Dendritic cell treated with granulocyte-macrophage colony-stimulating factor and Interleukin-4, amounts not matched to agents 40 ng/mL and 50 ng/mL, for 4 days (primary cell): ENCODE measurements around the gene GPC3.

Experiments used
- H3K27ac Mint-ChIP-seq: one replicate; pipeline ENCODE4 v1.8.0; 2022; ENCODE audit warnings: mild to moderate bottlenecking, mixed read lengths
- H3K27me3 Mint-ChIP-seq: one replicate; pipeline ENCODE4 v1.8.0; 2022; ENCODE audit warnings: mild to moderate bottlenecking, mixed read lengths
- H3K36me3 Mint-ChIP-seq: one replicate; pipeline ENCODE4 v1.8.0; 2022; ENCODE audit warnings: low read depth, mixed read lengths
- H3K4me1 Mint-ChIP-seq: one replicate; pipeline ENCODE4 v1.8.0; 2022; ENCODE audit warnings: low read depth, mixed read lengths
- H3K4me3 Mint-ChIP-seq: one replicate; pipeline ENCODE4 v1.8.0; 2022; ENCODE audit warnings: mild to moderate bottlenecking, moderate library complexity, mixed read lengths
- H3K9me3 Mint-ChIP-seq: one replicate; pipeline ENCODE4 v1.8.0; 2022; ENCODE audit warnings: mixed read lengths
- intact Hi-C: fragments of 100-400 bp; cut with micrococcal nuclease; formaldehyde crosslinking; loops from one replicate; pipeline ENCODE4 v1.15.0; 2022

GPC3 gene

DNA sequence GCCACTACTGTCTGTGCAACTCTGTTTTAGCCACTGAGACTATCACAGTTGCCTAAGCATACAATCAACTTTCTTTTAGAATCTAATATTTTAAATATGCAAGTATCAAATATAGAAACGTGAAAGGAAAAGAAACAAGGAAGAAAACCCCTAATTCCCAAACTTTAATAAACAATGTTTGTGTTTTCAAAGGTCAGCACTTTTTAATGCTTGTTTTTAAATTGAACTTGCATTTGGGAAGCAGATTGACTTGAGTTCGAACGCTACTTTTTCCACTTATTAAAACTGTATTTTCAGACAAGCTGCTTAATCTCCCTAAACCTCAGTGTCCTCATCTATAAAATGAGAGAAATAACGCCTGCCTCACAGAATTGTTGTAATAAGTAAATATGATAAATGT, 384.3 kb downstream of the GPC3 start:
- Mint-ChIP-seq H3K4me1 (peaks cover 6% of the 10 kb centered on the region), H3K27me3 (no peaks in the 10 kb centered on the region)

DNA sequence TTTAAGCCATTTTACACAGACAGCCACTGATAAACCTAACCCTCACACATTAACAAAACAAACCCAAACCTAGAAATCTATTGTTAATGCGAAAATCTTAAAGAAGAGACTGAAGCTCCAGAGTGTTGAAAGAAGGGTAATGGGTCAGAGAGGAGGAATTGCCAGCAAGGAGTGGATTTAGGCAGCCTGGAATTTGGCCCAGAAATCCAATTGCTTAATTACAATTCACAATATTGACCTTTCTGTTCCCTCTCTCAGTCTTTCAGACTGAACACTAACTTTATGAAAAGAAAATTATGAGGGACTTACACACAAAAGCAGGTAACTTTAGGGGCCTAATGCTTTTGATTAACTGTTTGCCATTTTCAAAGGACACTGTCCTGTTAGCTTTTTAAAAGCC, 384.9 kb downstream of the GPC3 start:
- Mint-ChIP-seq H3K27ac (peak overlapping the region; percentile 37), H3K36me3 (no peaks in the 10 kb centered on the region), H3K4me3 (no peak overlapping the region), H3K27me3 (no peaks in the 10 kb centered on the region), H3K4me1 (peaks cover 6% of the 10 kb centered on the region), H3K9me3 (no peaks in the 10 kb centered on the region)
- intact Hi-C loops: loop anchor here (10.0 kb wide), 1 partner anchor 56 kb away; no protein-coding TSS in a partner anchor

More for the DNA sequence above, 384.3 kb downstream of the GPC3 start:
- Mint-ChIP-seq H3K4me3 (no peak overlapping the region), H3K27ac (no peak overlapping the region), H3K36me3 (no peaks in the 10 kb centered on the region), H3K9me3 (no peaks in the 10 kb centered on the region)
- intact Hi-C loops: loop anchor here (10.0 kb wide), 1 partner anchor 56 kb away; no protein-coding TSS in a partner anchor

DNA sequence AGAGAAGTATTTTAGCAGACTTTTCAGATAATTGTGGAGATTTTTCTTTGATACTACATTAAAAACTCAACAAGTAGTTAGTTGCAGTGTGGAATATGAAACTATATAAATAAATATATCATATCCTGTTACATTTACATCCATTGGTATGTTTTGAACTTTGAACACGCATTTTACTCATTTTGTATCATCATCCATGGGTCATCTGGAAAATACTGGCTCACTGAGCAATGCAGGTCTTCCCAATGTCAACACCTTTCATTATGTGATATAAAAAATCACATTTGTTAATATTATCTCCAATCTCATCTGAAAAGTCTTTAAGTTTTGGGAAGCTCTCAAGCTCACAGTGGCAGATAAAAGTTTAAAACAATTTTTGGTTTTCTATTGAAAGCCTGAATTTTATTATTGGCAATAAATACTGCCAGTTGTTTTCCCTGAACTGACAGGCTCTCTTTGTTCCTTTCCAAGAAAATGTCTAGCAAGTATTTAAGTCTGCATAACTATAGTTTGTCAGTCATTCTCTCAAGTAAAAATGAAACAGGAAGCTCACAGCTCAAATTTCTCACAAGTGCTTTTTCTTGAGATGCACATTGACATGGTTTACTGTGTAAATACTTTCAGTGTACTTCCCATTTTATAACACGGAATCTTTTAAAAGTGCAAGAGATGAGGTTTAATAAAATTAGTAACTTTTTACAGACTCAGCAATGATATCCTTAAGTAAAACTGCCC, 386.6 kb downstream of the GPC3 start:
- H3K9me3 Mint-ChIP-seq: no peaks in the 10 kb centered on the region
- H3K36me3 Mint-ChIP-seq: no peaks in the 10 kb centered on the region
- intact Hi-C loops: no loop called here
- peaks cover 6% of the 10 kb centered on the region for H3K4me1 Mint-ChIP-seq
- H3K27me3 Mint-ChIP-seq: no peaks in the 10 kb centered on the region
- no peak overlapping the region for H3K4me3 Mint-ChIP-seq
- H3K27ac Mint-ChIP-seq: peak overlapping the region; percentile 60

DNA sequence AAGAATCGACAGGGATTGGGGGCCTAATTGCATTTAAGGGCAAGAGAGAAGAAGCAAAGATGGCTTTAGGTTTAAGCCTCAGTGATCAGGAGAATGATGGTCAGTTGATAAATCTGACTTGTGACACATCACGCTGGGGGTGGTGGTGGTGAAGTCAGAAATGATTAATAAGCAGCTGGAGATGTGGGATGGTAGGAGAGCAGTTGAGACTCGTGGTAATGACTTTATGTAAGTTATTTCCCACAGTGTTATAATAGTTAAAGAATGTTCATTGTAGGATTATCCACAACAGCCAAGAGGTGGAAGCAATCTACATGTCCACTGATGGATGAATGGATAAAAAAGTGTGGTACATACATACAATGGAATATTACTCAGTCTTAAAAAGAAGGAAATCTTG, 391.2 kb downstream of the GPC3 start:
- Mint-ChIP-seq H3K27ac (no peak overlapping the region), H3K27me3 (no peaks in the 10 kb centered on the region), H3K9me3 (no peaks in the 10 kb centered on the region), H3K4me1 (no peaks in the 10 kb centered on the region), H3K4me3 (no peak overlapping the region), H3K36me3 (no peaks in the 10 kb centered on the region)
- intact Hi-C loops: no loop called here

DNA sequence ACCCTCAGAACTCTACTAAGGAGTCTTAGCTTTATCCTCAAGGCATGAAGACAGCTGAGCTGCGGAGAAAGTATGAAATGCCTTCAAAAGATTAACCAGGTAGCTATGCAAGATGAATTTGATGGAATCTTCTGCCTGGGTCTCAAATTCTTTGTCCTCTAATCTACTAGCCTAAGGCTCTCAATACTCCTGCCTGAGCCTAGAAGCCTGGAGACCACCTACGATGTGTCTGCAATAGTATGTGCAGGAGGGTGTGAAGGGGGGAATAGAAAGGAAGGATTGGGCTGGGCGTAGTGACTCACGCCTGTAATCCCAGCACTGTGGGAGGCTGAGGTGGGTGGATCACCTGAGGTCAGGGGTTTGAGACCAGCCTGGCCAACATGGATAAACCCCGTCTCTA, 391.9 kb downstream of the GPC3 start:
- Mint-ChIP-seq H3K27ac (no peak overlapping the region), H3K36me3 (no peaks in the 10 kb centered on the region), H3K4me1 (no peaks in the 10 kb centered on the region), H3K9me3 (no peaks in the 10 kb centered on the region), H3K4me3 (no peak overlapping the region), H3K27me3 (no peaks in the 10 kb centered on the region)
- intact Hi-C loops: no loop called here

DNA sequence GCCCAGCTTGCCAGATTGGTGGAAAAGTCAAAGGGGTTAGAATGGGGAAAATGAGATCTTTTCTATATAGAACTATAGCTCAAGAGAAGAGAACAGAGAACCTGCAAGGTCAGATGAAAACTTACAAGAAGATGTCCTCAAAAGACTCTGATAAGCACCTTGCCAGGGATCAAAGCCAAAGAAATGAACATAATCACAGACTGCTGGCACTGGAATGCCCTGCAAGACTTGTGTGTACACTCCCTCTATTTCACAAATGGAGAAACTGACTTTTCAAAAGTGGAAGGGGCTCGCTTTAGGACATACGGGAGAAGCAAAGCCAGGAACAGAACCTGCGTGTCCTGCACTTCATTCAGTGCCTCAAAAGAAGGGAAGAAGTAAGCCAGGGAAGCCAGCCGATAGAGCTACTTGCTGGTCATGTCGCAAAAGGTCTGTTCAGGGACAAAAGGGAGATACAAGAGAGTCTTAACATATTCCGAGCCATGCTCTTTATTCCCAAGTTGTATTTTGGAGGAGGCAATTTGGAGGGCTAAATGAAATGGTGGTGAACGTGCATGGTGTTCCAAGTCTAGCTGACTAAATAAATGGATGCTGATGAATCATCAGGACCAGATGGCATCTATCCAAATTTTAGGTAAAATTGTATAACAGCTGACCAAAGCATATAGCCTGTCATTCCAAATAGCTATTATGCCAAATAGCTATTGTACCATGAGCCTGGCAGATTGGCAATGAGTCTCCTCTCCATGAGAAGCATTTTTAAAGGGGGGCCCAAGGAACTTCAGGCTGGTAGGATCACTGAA, 394.5 kb downstream of the GPC3 start:
- intact Hi-C loops: no loop called here
- no peaks in the 10 kb centered on the region for H3K27me3 Mint-ChIP-seq
- no peak overlapping the region for H3K4me3 Mint-ChIP-seq
- no peaks in the 10 kb centered on the region for H3K36me3 Mint-ChIP-seq
- no peaks in the 10 kb centered on the region for H3K4me1 Mint-ChIP-seq
- H3K9me3 Mint-ChIP-seq: no peaks in the 10 kb centered on the region
- H3K27ac Mint-ChIP-seq: no peak overlapping the region

DNA sequence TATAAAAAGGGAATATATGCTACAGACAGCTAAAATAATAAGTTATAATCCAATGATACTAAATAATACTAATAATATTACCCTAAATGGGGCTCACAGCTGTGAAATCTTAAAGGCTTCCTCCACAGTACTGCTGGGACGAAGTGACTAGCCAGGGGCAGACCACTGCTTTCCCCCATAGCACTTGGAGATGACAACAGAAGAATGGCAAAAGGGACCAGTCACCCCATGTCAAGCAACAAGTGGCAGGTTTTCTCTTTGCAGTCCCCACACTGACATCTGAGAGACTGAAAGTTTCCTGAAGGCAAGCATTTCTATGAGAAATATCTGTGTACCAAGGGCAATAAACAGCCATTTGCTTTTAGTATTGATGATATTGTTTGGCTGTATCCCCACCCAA, 396.6 kb downstream of the GPC3 start:
- no peaks in the 10 kb centered on the region for H3K4me1 Mint-ChIP-seq
- no peaks in the 10 kb centered on the region for H3K9me3 Mint-ChIP-seq
- H3K36me3 Mint-ChIP-seq: no peaks in the 10 kb centered on the region
- intact Hi-C loops: no loop called here
- no peak overlapping the region for H3K4me3 Mint-ChIP-seq
- no peak overlapping the region for H3K27ac Mint-ChIP-seq
- no peaks in the 10 kb centered on the region for H3K27me3 Mint-ChIP-seq

DNA sequence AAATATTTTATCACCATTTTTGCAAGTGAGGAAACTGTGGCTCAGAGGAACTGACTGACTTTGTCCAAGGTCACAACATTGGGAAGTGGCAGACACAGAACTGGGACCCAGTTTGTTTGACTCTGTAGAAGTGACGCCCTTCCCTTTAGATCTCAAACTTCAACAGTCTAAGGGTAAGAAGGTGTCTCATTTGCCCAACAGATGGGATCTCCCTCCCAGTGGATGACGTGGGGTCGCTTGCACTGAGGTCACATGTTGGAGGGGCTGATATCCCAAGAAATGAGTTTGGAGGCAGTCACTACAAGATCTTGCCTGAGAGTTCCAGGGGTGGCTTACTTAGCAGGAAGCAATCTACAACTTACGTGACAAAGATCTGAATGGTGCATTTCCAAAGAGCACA, 397.6 kb downstream of the GPC3 start:
- H3K27ac Mint-ChIP-seq: no peak overlapping the region
- intact Hi-C loops: no loop called here

DNA sequence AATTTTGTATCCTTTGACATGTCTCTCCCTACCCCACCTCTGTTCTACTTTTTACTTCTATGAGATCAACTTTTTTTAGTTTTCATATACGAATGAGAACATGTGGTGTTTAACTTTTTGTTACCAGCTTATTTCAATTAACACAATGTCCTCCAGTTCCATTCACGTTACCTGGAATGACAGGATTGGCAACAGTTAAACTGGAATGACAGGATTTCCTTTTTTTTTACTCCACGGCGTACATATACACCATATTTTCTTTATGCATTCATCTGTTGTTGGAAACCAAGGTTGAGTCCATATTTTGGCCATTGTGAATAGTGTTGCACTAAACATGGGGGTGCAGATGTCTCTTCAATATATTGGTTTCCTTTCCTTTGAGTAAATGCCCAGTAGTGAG, 398.3 kb downstream of the GPC3 start:
- intact Hi-C loops: no loop called here
- no peaks in the 10 kb centered on the region for H3K9me3 Mint-ChIP-seq
- H3K27me3 Mint-ChIP-seq: no peaks in the 10 kb centered on the region
- no peak overlapping the region for H3K27ac Mint-ChIP-seq
- no peaks in the 10 kb centered on the region for H3K4me1 Mint-ChIP-seq
- H3K36me3 Mint-ChIP-seq: no peaks in the 10 kb centered on the region
- no peak overlapping the region for H3K4me3 Mint-ChIP-seq

More for the DNA sequence above, 397.6 kb downstream of the GPC3 start:
- Mint-ChIP-seq H3K4me1 (no peaks in the 10 kb centered on the region), H3K36me3 (no peaks in the 10 kb centered on the region), H3K4me3 (no peak overlapping the region), H3K27me3 (no peaks in the 10 kb centered on the region), H3K9me3 (no peaks in the 10 kb centered on the region)

DNA sequence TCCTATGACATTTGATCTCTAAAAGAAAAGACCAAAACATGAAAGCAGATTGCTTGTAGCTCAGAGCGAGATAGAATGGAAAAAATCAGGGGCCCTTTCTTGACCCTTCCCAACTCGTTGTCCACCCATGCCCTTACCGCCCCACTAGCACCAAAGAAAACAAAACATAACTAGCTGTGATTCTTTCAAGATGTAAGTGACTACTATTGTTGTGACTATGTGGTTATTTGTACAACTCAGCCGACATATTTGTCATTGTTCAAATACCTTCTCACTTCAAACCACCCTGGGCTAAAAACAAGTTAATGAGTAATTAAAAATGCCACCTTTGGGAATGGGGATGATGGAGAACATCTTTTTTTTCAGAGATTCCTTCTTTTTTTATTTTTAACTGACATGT, 399.0 kb downstream of the GPC3 start:
- Mint-ChIP-seq H3K27ac (no peak overlapping the region), H3K4me1 (no peaks in the 10 kb centered on the region), H3K27me3 (no peaks in the 10 kb centered on the region), H3K36me3 (no peaks in the 10 kb centered on the region), H3K4me3 (no peak overlapping the region), H3K9me3 (no peaks in the 10 kb centered on the region)
- intact Hi-C loops: no loop called here

DNA sequence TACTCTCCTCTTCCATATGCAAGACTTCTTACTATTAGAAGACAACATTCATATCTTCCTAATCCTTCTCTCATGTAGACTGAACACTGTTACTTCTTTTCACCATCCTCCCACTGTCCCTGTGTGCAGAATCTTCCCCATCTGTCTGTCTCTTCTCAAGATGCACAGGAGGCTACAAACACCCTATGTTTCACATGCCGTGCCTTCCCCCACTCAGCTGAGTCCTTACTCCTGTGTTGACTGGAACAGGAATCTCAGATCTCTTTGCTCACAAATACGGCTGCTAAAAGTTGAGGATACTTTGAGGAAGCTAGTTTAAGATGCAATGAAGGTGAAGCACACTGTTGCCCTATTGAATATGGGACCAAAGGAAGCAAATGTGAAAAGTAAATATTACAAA, 401.6 kb downstream of the GPC3 start:
- Mint-ChIP-seq H3K27me3 (peaks cover 5% of the 10 kb centered on the region), H3K27ac (no peak overlapping the region), H3K4me1 (peaks cover 8% of the 10 kb centered on the region), H3K36me3 (no peaks in the 10 kb centered on the region), H3K4me3 (no peak overlapping the region), H3K9me3 (no peaks in the 10 kb centered on the region)
- intact Hi-C loops: no loop called here

DNA sequence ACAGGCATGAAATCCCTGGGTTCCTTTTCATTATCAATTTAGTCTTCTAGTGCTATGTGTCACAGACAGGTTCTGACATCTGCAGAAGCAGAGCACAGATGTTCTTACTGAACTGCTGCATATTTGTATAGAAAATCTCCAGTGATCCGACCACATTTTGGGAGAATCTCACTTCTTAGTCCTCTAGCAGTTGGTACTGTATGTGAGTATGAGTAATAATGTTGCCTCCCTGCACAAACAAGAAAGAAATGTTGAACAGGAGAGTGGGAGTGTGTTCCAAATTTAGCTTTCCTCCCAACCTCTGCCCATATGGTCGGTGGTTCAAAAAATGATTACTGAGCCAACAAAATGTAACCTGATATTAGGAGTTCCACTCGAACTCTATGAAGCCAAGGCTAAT, 404.8 kb downstream of the GPC3 start:
- Mint-ChIP-seq H3K36me3 (no peaks in the 10 kb centered on the region), H3K4me3 (no peak overlapping the region), H3K9me3 (no peaks in the 10 kb centered on the region), H3K4me1 (peaks cover 8% of the 10 kb centered on the region), H3K27ac (no peak overlapping the region), H3K27me3 (peaks cover 8% of the 10 kb centered on the region)
- intact Hi-C loops: no loop called here

DNA sequence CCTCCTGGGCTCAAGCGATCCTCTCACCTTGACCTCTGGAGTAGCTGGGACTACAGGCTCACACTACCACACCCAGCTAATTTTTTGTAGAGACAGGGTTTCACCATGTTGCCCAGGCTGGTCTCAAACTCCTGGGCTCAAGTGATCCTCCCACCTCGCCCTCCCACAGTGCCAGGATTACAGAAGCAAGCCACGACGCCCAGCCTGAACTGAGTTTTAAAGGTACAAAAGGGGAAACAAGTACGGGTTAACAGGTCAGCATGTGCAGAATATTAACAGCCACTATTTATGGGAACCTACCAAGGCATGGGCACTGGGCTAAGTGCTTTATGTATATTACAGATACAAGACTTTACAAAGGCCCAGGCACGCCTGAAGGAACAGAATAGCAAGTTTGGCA, 405.8 kb downstream of the GPC3 start:
- no peak overlapping the region for H3K27ac Mint-ChIP-seq

DNA sequence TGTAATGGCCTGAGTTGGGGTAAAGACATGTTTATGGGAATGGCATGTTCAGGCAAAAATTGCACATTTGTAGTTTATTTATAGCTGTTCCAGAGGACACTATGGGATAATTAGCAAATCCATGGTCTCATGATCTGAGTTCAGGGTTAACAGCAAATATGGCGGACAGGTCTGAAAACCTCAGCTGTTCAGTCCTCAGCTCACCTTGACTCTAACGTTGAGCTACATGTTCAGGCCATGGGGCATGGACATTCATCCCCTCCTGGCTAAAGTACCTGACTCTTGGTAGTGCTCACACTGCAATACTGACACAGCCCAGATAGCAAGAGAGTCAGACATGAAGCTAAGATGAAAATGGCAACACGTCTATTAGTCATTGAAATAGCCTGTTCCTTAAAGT, 408.5 kb downstream of the GPC3 start:
- no peak overlapping the region for H3K4me3 Mint-ChIP-seq
- no peaks in the 10 kb centered on the region for H3K36me3 Mint-ChIP-seq
- intact Hi-C loops: no loop called here
- peaks cover 8% of the 10 kb centered on the region for H3K27me3 Mint-ChIP-seq
- H3K9me3 Mint-ChIP-seq: peaks cover 8% of the 10 kb centered on the region
- H3K27ac Mint-ChIP-seq: no peak overlapping the region
- peaks cover 8% of the 10 kb centered on the region for H3K4me1 Mint-ChIP-seq

More for the DNA sequence above, 405.8 kb downstream of the GPC3 start:
- H3K9me3 Mint-ChIP-seq: no peaks in the 10 kb centered on the region
- H3K36me3 Mint-ChIP-seq: no peaks in the 10 kb centered on the region
- H3K4me3 Mint-ChIP-seq: no peak overlapping the region
- peaks cover 8% of the 10 kb centered on the region for H3K4me1 Mint-ChIP-seq
- H3K27me3 Mint-ChIP-seq: peaks cover 8% of the 10 kb centered on the region
- intact Hi-C loops: no loop called here
